Activated T-cell treated with anti-CD3 and anti-CD28 coated beads, Interleukin-2, amount 50 U/mL, for 24 hours (primary cell): ENCODE measurements around the gene NR1D2.
"Not testable (repeated sequence)": the region's sequence is repeated elsewhere in the genome, so short reads cannot be mapped to it uniquely, and the experiment has no call there.

Experiments
- DNase-seq: peaks from one replicate; pipeline ENCODE4 v3.0.0-alpha.2; 2020
- H3K27ac Mint-ChIP-seq: 2 replicates; pipeline ENCODE4 v1.8.0; 2020; ENCODE audit warnings: mild to moderate bottlenecking, mixed read lengths
- H3K27me3 Mint-ChIP-seq: 2 replicates; pipeline ENCODE4 v1.8.0; 2020; ENCODE audit warnings: mixed read lengths
- H3K36me3 Mint-ChIP-seq: 2 replicates; pipeline ENCODE4 v1.8.0; 2020; ENCODE audit warnings: low read depth, mixed read lengths
- H3K4me1 Mint-ChIP-seq: 2 replicates; pipeline ENCODE4 v1.8.0; 2020; ENCODE audit warnings: low read depth, mixed read lengths
- H3K4me3 Mint-ChIP-seq: 2 replicates; pipeline ENCODE4 v1.8.0; 2020; ENCODE audit warnings: mild to moderate bottlenecking, moderate library complexity, mixed read lengths
- H3K9me3 Mint-ChIP-seq: 2 replicates; pipeline ENCODE4 v1.8.0; 2020; ENCODE audit warnings: mixed read lengths

Gene NR1D2

DNA sequence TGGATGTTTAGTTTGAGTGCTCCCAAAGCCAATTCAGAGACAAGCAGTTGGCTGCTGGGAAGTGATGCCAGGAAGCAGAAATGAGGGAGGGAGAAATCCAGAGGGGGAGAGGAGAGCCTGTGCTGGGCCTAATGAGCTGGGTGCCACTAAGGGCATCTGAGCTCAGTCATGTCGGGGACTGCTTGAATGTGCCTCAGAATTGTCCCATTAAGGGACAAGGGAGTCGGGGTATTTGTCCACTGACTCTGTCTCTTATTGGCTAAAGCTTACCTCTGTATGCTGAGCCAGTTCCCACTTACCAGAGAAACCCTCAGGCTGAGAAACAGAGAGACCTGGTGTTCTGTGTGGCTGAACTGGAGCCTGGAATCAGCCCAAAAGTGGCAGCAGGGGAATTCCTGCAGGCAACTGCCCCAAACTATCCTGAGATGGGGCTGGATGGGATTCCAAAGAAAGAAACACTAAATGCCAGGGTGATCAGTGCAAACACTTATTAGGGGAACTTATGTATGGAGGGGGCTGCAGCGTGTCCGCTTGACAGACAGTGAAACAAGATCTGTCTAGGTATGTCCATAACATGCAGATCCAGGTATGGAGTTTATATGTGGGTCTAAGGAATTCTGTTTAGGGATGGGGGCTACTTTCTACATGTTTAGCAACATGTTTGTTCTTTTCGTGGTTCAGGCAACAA lies 48.6 kb downstream of the NR1D2 start:
- DNase-seq: no peak
- peaks cover 13% of the 10 kb centered on the region for H3K4me1 Mint-ChIP-seq
- no peak overlapping the region for H3K4me3 Mint-ChIP-seq
- no peak overlapping the region for H3K27ac Mint-ChIP-seq
- H3K27me3 Mint-ChIP-seq: no peaks in the 10 kb centered on the region
- no peaks in the 10 kb centered on the region for H3K9me3 Mint-ChIP-seq
- H3K36me3 Mint-ChIP-seq: no peaks in the 10 kb centered on the region

DNA sequence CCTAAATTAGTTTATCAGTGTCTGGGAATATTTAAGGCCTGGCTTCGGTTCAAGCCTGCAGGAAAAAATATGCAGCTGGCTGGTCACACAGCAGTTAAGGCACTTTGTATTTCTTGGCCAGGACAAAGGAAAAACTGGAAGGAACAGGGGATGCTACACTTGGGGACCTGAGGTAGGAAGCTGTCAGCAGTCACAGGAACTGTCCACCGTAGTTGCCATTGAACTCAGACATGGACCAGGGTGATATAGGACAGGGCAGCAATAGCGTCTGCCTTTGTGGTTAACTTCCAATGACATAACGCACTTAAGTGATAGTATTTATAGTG lies 49.1 kb downstream of the NR1D2 start:
- Mint-ChIP-seq H3K9me3 (no peaks in the 10 kb centered on the region), H3K4me3 (no peak overlapping the region), H3K36me3 (no peaks in the 10 kb centered on the region), H3K4me1 (peaks cover 16% of the 10 kb centered on the region), H3K27me3 (peaks cover 3% of the 10 kb centered on the region), H3K27ac (no peak overlapping the region)
- DNase-seq: no peak

GRCh38 chr3:23995219-23995618 lies 50.1 kb downstream of the NR1D2 start:
- Mint-ChIP-seq H3K27me3 (peaks cover 4% of the 10 kb centered on the region), H3K9me3 (no peaks in the 10 kb centered on the region), H3K36me3 (no peaks in the 10 kb centered on the region), H3K4me3 (no peak overlapping the region), H3K27ac (no peak overlapping the region), H3K4me1 (peaks cover 17% of the 10 kb centered on the region)
- no peak for DNase-seq

DNA sequence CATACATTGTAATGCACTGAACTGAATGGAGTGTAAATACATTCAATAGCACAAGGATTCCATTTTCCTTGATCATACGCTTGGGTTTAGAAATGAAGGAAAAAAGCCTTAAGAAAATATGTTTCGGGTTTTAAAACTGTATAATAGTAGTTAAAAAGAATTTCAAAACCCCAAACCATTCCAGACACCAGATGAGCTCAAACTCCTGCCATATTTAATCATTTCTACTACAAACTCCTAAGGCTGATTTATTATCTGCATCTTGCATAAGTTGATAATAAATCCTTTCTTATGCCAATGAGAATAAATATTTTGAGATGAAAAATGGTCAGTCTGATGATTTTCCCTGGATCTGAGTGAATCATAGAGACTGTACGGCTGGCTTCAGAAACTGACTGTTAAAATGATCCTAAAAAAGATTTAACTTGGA lies 51.0 kb downstream of the NR1D2 start:
- Mint-ChIP-seq H3K36me3 (no peaks in the 10 kb centered on the region), H3K4me1 (peaks cover 17% of the 10 kb centered on the region), H3K4me3 (no peak overlapping the region), H3K27ac (no peak overlapping the region), H3K9me3 (no peaks in the 10 kb centered on the region), H3K27me3 (peaks cover 4% of the 10 kb centered on the region)
- DNase-seq: no peak

GRCh38 chr3:23999012-23999641 lies 54.0 kb downstream of the NR1D2 start:
- H3K36me3 Mint-ChIP-seq: no peaks in the 10 kb centered on the region
- peaks cover 15% of the 10 kb centered on the region for H3K27me3 Mint-ChIP-seq
- peaks cover 2% of the 10 kb centered on the region for H3K9me3 Mint-ChIP-seq
- H3K4me3 Mint-ChIP-seq: no peak overlapping the region
- DNase-seq: peak; percentile 77
- H3K27ac Mint-ChIP-seq: no peak overlapping the region
- H3K4me1 Mint-ChIP-seq: peaks cover 10% of the 10 kb centered on the region

GRCh38 chr3:24002129-24002528 lies 57.0 kb downstream of the NR1D2 start:
- Mint-ChIP-seq H3K27ac (no peak overlapping the region), H3K27me3 (peaks cover 15% of the 10 kb centered on the region), H3K4me1 (peaks cover 19% of the 10 kb centered on the region), H3K9me3 (peaks cover 2% of the 10 kb centered on the region), H3K36me3 (no peaks in the 10 kb centered on the region), H3K4me3 (no peak overlapping the region)
- no peak for DNase-seq

- DNase-seq: no peak
- peaks cover 2% of the 10 kb centered on the region for H3K9me3 Mint-ChIP-seq
- H3K27ac Mint-ChIP-seq: peak overlapping the region; percentile 76
- H3K4me1 Mint-ChIP-seq: peaks cover 19% of the 10 kb centered on the region
- peaks cover 15% of the 10 kb centered on the region for H3K27me3 Mint-ChIP-seq
- H3K36me3 Mint-ChIP-seq: no peaks in the 10 kb centered on the region
- no peak overlapping the region for H3K4me3 Mint-ChIP-seq
These were observed 58.4 kb downstream of the NR1D2 start for GRCh38 chr3:24003466-24003865.

DNA sequence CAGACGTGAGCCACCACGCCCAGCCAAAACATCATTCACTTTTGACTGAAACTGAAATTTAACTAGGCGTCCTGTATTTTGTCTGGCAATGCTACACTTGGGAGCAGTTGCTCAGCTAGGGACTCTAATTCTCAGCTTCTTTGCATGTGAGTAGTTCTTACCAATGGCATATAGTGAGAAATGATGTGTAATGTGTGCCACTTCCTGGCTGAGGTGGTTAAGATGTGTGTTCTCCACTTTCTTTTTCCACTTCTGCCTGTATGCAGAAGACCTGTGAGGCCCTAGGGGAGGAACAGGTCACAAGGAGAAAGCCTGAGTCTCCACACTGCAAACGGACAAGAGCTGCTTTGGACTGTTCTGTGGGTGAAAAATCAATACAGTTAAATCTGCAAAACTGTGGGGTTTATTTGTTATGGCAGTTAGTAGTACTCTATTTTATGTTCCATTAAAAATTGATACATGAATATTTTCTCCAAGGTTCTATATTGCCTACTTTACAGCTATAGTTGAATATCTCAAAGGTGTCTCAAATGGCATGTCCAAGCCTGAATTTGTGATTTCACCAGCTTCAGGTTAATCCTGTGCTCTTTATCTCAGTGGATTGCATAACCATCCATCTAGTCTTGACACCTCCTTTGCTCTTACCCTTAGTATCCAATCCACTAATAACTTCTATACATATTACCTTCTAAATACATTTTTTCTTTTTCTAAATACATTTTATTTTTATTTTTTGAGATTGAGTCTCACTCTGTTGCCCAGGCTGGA lies 59.3 kb downstream of the NR1D2 start:
- DNase-seq: no peak
- H3K4me1 Mint-ChIP-seq: peaks cover 15% of the 10 kb centered on the region
- H3K4me3 Mint-ChIP-seq: no peak overlapping the region
- peaks cover 11% of the 10 kb centered on the region for H3K27me3 Mint-ChIP-seq
- H3K9me3 Mint-ChIP-seq: peaks cover 2% of the 10 kb centered on the region
- H3K36me3 Mint-ChIP-seq: no peaks in the 10 kb centered on the region
- peak overlapping the region; percentile 76 for H3K27ac Mint-ChIP-seq

GRCh38 chr3:24005669-24006068 lies 60.6 kb downstream of the NR1D2 start:
- Mint-ChIP-seq H3K9me3 (peaks cover 2% of the 10 kb centered on the region), H3K27ac (no peak overlapping the region), H3K4me1 (peaks cover 15% of the 10 kb centered on the region), H3K27me3 (peaks cover 11% of the 10 kb centered on the region), H3K4me3 (no peak overlapping the region), H3K36me3 (no peaks in the 10 kb centered on the region)
- no peak for DNase-seq

DNA sequence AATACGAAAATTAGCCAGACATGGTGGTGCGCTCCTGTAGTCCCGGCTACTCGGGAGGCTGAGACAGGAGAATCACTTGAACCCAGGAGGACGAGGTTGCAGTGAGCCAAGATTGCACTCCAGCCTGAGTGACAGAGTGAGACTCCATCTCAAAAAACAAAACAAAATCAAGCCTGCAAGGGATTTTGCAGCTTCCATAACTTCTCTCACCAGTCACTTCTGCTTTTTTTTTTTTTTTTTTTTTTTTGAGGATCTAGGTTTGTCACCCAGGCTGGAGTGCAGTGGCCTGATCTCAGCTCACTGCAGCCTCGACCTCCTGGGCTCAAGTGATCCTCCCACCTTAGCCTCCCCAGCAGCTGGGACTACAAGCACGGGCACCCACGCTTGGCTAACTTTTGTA lies 65.7 kb downstream of the NR1D2 start:
- not testable (repeated sequence) for H3K36me3 Mint-ChIP-seq, H3K4me3 Mint-ChIP-seq, H3K9me3 Mint-ChIP-seq

DNA sequence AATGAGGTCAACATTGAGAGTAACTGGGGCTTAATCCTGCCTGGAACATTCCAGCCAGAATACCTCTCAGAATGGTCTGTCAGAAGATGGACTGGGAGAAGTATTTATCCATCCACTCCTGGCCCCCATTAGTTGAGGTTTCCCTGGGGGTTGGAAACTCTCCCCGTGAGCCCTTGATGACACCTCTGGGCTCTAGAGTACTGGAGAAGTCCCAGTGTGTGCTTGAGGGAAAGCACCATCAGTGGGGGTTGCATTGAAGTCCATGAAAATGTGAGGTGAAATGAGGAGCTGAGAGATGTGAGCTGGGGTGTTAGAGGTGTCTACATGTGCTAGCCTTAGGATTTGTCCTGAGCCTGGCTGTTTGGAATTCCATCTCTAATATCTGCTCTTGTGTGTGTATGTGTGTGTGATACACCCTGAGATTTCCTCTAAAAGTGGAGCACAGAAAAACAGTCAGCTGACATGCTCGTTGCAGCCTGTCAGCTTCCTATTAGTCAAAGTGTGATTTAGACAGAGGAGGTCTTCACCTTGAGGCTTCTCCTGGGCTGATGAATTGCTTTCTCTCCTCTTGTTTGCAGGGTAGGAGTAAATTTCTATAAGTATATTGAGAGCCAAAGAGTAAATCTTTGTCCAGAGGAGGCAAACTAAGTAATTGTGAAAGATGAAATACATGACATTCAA lies 67.6 kb downstream of the NR1D2 start:
- DNase-seq: no peak
- H3K4me3 Mint-ChIP-seq: no peak overlapping the region
- H3K4me1 Mint-ChIP-seq: no peaks in the 10 kb centered on the region
- H3K36me3 Mint-ChIP-seq: no peaks in the 10 kb centered on the region
- no peak overlapping the region for H3K27ac Mint-ChIP-seq
- H3K27me3 Mint-ChIP-seq: no peaks in the 10 kb centered on the region
- H3K9me3 Mint-ChIP-seq: no peaks in the 10 kb centered on the region

More for the DNA sequence above, 65.7 kb downstream of the NR1D2 start:
- H3K27ac Mint-ChIP-seq, H3K27me3 Mint-ChIP-seq, H3K4me1 Mint-ChIP-seq, DNase-seq: not testable (repeated sequence)

- Mint-ChIP-seq H3K9me3 (no peaks in the 10 kb centered on the region), H3K27ac (no peak overlapping the region), H3K27me3 (no peaks in the 10 kb centered on the region), H3K36me3 (no peaks in the 10 kb centered on the region), H3K4me3 (no peak overlapping the region), H3K4me1 (no peaks in the 10 kb centered on the region)
- no peak for DNase-seq
These were observed 72.2 kb downstream of the NR1D2 start for GRCh38 chr3:24017305-24017704.

GRCh38 chr3:24018784-24019570 lies 73.9 kb downstream of the NR1D2 start:
- H3K27ac Mint-ChIP-seq: no peak overlapping the region
- H3K27me3 Mint-ChIP-seq: no peaks in the 10 kb centered on the region
- H3K9me3 Mint-ChIP-seq: no peaks in the 10 kb centered on the region
- H3K4me1 Mint-ChIP-seq: no peaks in the 10 kb centered on the region
- DNase-seq: no peak
- no peak overlapping the region for H3K4me3 Mint-ChIP-seq
- no peaks in the 10 kb centered on the region for H3K36me3 Mint-ChIP-seq

DNA sequence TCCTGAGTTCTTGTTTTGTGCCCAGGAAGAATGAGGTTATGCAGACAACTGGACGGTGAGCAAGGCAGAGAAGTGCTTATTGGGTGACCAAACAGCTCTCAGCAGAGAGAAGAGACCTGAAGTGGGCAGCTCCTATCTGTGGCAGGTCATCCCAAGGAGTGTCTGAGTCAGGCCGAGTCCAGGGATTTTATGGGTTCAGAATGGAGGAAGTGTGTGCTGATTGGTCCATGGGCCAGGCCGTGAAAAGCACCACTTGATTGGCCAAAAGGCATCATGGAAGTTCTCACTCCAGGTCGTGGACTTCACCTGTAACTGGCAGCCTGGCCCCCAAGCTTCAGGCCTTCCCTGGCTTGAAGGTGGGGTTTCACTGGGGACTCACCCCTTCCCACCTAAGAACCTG lies 74.5 kb downstream of the NR1D2 start:
- H3K27me3 Mint-ChIP-seq: no peaks in the 10 kb centered on the region
- H3K27ac Mint-ChIP-seq: no peak overlapping the region
- no peaks in the 10 kb centered on the region for H3K9me3 Mint-ChIP-seq
- H3K36me3 Mint-ChIP-seq: no peaks in the 10 kb centered on the region
- H3K4me1 Mint-ChIP-seq: no peaks in the 10 kb centered on the region
- H3K4me3 Mint-ChIP-seq: no peak overlapping the region
- no peak for DNase-seq
